ENCODE data around the gene CCDC126. TPM values are rescaled to one million over a fixed set of nuclear protein-coding genes. Genes with fewer than 3 reads are reported as not detected.

CCDC126 gene, protein sequence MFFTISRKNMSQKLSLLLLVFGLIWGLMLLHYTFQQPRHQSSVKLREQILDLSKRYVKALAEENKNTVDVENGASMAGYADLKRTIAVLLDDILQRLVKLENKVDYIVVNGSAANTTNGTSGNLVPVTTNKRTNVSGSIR
- total RNA-seq: 14.6 and 15.6 TPM in 2 replicates

GRCh38 chr7:23597094-23598091 lies at the start of gene CCDC126:
Gene CCDC126, plus strand, starts transcription at chr7:23597382. Its CDS starts 13,934 bp downstream, at chr7:23611316.

GRCh38 chr7:23679898-23680413 lies 82.8 kb downstream of the CCDC126 start, which contains the start of gene FAM221A:
Gene FAM221A, plus strand, starts transcription at chr7:23680199. Its CDS starts 20 bp downstream, at chr7:23680219.

Small RNA genes lying within 50 kb of the gene (small RNA-seq; reads per million reads assigned to genes)
- not detected for gene AC006026.2

Other genes with a start within 250 kb of the CCDC126 start
- gene IGF2BP3, start 126.9 kb upstream of the CCDC126 start, total RNA-seq: 196 and 275 TPM in 2 replicates
- gene TRA2A, start 65.4 kb upstream of the CCDC126 start, total RNA-seq: 56.8 and 67.8 TPM in 2 replicates
- 2.1 and 3.7 TPM in 2 replicates for gene FAM221A, start 82.8 kb downstream of the CCDC126 start, total RNA-seq
- 0.57 TPM in 1 of 2 replicates, not detected in the other for gene STK31, start 112.8 kb downstream of the CCDC126 start, total RNA-seq

Data from thoracic aorta endothelial cell (primary cell).